Ishikawa (cell line): Measurements from ENCODE around the gene SMYD3.

Experiments
- EGR1 ChIP-seq: IDR thresholded peaks from 2 replicates; pipeline ENCODE4 v1.6.1; 2012
- RAD21 ChIP-seq: IDR thresholded peaks from 2 replicates; pipeline ENCODE4 v1.6.1; 2012; ENCODE audit warnings: low read depth
- ZBTB7A ChIP-seq: IDR thresholded peaks from 2 replicates; pipeline ENCODE4 v1.6.1; 2012; ENCODE audit warnings: low read depth
- TF ChIP-seq, protein P1 (sequence below): IDR thresholded peaks from 2 replicates; pipeline ENCODE4 v1.6.1; 2012

DNA sequence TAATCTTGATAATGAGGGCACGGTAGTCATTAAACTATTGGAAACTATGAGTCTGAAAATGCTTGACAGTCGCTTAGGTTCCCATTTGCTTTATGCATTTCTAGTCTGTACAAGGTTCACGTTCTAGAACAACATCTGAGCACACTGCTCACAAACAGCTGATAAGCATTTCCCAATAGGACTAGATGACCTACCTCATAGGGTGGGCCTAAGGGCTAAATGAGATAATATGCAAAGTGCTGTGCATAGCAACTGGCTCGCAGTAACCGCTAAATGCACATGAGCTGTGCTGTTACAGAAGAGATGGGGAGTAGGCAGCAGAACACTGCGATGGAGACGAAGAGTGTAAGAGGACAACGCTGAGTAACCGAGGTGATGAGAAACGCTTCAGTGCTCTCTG lies 628.0 kb downstream of the SMYD3 start:
- TF ChIP-seq ZBTB7A (no peak), EGR1 (no peak), RAD21 (no peak)
- TF ChIP-seq, protein P1, sequence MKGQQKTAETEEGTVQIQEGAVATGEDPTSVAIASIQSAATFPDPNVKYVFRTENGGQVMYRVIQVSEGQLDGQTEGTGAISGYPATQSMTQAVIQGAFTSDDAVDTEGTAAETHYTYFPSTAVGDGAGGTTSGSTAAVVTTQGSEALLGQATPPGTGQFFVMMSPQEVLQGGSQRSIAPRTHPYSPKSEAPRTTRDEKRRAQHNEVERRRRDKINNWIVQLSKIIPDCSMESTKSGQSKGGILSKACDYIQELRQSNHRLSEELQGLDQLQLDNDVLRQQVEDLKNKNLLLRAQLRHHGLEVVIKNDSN = no peak
